DOHH2 (cell line): ENCODE measurements around the gene CPNE1.

Source experiments
- EZH2phosphoT487 ChIP-seq: fragments of 200-600 bp; sonication (generic); IDR thresholded peaks from 2 replicates; pipeline ENCODE4 v1.6.1; 2017; ENCODE audit warnings: borderline replicate concordance, mild to moderate bottlenecking, antibody characterized with exemption, low read length, moderate library complexity, mixed read lengths
- TF ChIP-seq, protein P1 (sequence below): fragments of 200-600 bp; sonication (generic); IDR thresholded peaks from one replicate; pipeline ENCODE4 v1.5.1; 2014; ENCODE audit warnings: antibody characterized with exemption, mild to moderate bottlenecking, low read depth, low read length; ENCODE audit not compliant: poor library complexity, severe bottlenecking

DNA sequence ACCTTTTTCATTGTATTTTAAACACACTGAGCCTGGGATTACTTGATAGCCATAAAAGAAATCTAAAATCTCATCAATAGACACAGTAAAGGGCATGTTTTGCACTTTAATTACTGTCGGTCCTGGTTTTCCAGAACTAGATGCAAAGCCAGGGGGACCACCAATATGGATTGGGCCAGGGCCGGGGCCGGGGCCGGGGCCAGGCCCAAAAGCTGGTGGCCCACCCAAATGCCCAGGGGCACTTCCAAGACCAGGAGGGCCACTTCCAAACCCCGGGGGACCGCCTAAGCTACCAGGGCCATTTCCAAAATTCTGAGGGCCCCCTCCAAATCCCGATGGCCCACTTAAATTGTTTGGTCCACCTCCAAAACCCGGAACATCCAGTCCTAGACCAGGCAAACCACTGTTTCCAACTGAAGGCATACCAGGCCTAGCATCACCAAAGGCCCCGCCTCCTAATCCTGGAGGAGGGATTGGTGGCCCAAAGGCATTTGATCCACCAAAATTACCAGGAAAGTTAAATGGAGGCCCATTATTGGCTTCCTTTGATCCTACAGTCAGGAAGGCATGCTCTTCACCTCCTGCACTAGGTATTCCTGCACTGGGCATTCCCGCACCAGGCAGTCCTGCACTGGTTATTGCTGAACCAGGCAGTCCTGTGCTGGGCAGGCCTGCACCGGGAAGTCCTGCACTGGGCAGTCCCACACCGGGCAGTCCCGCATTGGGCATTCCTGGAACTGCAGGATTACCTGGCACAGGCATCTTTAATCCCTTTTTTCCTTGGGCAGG is 11.9 kb downstream of the CPNE1 start:
- TF ChIP-seq, protein P1, sequence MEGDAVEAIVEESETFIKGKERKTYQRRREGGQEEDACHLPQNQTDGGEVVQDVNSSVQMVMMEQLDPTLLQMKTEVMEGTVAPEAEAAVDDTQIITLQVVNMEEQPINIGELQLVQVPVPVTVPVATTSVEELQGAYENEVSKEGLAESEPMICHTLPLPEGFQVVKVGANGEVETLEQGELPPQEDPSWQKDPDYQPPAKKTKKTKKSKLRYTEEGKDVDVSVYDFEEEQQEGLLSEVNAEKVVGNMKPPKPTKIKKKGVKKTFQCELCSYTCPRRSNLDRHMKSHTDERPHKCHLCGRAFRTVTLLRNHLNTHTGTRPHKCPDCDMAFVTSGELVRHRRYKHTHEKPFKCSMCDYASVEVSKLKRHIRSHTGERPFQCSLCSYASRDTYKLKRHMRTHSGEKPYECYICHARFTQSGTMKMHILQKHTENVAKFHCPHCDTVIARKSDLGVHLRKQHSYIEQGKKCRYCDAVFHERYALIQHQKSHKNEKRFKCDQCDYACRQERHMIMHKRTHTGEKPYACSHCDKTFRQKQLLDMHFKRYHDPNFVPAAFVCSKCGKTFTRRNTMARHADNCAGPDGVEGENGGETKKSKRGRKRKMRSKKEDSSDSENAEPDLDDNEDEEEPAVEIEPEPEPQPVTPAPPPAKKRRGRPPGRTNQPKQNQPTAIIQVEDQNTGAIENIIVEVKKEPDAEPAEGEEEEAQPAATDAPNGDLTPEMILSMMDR = no peak
- TF ChIP-seq EZH2phosphoT487 = no peak
